HG03108 (cell line): ENCODE measurements around the gene HTATIP2.
A peak's percentile ranks its signal among the peaks of the same experiment; 100 is the strongest.
"Not testable (repeated sequence)": the region's sequence is repeated elsewhere in the genome, so short reads cannot be mapped to it uniquely, and the experiment has no call there.

Experiments used
- ATAC-seq: cut with Tn5 transposase; IDR thresholded peaks from one replicate; pipeline ENCODE4 v1.9.1; 2021; ENCODE audit warnings: moderate library complexity; ENCODE audit not compliant: unreplicated experiment

HTATIP2 gene

DNA sequence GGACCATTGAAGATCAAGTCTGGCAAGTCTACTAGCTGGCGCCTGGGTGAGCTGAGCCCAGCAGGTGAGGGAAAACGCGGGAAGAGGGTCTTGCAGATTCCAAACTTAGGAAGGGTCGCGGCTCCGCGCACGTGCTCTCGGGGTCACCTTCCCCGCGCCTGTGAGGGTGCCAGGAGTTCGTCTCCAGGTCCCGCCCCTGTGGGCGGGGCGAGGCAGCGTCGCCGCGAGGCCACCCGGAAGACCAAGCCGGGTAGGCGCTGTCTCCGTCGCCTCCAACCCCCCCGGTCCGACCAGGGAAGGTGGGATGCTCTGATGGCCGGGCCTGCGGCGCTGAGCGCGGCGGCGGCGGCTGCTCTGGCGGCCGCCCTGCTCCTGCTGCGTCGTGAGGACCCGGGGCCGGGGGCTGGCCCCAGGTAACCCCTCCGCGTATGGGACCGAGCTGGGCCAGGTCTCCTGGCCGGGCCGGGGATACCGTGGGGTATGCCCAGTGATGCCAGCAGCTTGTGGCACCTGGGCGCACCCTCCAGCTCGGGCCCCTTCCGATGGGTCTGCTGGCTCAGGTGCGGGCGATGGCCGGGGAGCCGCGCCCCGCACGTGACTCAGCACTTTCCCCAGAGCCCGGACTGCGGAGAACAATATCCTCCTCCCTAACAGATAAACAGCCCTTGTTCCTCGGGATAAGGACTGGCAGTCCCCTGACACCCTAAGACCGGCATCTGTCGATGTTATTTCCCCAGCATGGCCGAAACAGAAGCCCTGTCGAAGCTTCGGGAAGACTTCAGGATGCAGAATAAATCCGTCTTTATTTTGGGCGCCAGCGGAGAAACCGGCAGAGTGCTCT lies at the start of gene HTATIP2:
Gene HTATIP2, plus strand, starts transcription at position 215 of the 841 bp plus-strand sequence. Its CDS starts 524 bp downstream, at position 739.
- ATAC-seq: peak; percentile 92

DNA sequence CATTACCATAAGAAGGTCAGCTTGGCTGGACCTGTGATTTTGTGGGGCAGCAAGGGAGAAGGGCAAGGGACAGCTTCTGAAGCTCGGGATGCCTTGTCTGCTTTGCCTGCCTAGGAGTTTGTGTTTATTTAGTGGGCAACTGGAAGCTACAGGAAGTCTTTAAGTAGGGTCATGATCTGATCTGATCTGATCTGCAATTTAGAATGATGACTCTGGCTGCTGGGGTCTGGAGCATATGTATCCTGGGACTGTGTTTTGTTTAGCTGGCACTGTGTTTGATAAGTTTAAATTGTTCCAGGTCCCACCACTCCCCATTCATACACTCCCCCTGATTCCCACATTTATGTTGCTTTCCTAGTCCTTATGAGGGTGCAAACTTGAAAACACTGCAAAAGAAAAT lies 47.7 kb upstream of the HTATIP2 start:
- no peak for ATAC-seq

DNA sequence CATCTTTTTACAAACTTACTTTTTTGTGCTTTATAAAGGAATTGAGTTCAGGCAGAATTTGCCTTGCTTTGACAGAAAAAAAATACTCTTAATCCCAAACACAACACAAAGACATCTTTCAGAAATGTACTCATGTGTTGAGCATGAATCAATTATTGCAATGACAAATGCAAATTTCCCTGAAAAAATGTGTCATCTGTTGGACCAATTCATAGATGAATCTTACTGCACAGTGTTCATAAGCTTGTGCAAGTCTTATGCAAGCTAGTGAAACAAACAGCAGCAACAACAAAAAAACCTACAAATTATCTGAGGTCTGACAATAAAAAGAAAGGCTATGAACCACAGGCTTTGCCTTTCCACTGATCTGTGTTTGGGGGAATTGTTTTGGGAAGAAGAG lies 42.3 kb upstream of the HTATIP2 start:
- ATAC-seq: no peak

DNA sequence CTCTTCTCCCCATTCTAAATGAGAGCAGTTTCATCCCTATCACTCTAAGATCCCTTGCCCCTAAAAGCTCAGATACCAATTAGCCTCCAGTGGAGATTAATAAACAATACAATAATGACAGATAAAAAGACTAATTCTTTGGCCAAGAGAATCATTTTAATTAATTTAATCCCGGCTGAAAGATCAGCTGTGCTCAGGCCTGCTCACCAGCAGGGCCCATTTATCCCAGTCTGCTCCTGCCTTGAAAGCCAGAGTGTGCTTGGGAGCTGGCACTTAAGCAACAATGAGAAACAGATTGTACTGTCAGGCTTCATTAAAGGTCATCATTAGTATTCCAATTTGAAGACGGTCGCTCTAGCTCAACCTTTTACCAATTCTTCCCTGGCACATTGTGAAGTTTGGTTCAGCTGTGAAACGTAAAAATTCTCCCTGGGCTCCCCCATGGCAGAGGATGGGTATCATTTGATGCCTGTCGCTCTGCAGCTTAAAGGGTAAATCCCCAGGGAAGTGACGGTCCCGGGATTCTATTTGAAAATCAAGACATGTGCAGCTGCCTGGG lies 36.1 kb upstream of the HTATIP2 start:
- no peak for ATAC-seq

DNA sequence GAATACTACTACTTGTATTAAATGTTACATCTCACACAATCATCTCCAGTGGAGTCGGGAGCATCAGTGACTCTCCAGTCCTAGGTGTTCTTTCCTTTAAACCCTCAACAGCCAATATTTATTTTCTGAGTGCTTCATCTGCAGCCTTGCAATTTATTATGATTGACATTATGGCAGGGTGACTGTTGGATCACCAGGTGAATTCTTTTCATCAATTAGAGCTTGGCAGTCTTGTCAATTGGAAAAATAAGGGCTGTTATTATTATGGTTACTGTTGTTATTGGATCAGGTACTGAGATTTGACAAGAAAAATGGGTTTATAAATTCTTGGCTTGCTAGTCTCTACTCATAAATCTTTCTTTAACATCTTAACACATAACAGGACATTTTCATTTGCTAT lies 27.5 kb upstream of the HTATIP2 start:
- no peak for ATAC-seq

DNA sequence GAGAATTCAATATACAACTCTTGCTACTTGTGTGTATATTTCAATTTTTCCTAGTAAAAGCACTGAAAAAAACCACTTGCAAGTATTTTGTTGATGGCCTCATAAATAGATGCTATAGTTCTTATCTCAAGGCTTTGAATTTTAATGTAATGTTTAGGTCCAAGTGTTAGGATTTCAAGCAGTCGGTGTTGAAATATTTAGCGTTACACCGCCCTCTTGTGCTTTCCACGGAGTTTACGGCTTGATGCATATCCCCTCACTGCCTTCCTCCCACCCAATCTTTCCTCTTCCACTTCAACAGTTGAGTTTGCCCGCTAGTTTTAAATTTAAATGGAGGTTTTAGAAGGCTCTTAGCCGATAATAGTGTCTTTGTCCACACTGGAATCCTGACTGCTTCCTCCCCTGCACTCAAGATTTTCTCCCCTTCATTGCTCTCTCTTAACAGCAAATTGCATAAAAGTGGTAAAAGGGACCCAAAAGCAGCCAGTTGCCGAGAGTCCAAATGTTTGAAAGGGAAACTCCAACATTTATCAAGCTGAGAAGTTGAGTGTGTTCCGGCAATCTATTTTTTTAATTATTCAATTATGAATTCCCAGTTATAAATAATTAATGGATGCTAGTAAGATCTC lies 25.9 kb upstream of the HTATIP2 start:
- ATAC-seq: no peak

DNA sequence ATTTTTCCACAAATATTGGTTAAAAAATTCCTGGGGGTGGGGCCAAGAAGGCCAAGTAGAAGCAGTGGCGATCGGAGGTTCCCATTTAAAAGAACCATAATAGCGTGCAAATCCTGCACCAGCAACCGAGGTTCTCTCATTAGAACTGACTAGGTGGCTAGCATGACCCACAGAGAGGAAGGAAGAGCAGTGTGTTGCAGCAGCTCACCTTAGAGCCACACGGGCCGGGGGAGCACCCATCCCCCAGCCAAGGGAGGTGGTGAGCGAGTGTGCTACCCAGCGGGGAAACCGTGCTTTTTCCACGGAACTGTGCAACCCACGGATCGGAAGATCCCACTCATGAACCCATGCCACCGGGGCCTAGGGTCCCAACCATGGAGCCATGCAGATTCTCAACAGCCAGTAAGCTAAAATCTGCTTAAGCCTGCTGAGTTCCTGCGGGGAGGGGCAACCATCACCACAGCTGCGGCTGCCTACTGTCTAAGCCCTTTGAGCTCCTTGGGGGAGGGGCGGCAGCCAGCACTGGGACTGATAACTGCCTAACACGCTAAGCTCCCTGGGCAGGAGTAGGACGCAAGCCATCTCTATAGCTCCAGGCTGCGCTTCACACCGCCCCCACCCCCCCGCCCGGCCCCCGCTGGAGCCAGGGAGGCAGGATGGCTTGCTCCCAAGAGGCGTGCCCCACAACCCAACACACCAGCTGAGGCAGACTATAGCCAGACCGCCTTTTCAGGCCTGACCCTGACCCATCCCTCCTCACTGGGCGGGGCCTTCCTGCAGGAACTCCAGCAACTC lies 21.0 kb upstream of the HTATIP2 start:
- no peak for ATAC-seq

DNA sequence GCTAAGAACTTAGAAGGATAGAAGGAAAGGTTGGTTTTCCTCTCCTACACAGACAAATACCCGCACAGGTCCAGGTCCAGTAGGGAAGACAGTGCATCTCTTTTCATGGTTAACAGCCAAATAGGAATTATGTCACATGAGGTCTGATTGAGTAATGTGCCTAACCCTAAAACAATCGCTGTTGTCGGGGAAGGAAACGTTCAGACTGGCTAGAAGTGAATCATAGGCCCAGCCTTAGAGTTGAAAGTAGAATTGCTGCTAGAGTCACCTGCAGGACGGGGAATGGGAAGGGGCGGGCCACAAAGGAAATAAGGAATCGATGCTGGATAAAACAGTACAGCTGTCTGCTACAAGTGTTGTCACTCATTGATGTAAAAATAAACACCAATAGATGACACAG lies 12.4 kb upstream of the HTATIP2 start:
- no peak for ATAC-seq

DNA sequence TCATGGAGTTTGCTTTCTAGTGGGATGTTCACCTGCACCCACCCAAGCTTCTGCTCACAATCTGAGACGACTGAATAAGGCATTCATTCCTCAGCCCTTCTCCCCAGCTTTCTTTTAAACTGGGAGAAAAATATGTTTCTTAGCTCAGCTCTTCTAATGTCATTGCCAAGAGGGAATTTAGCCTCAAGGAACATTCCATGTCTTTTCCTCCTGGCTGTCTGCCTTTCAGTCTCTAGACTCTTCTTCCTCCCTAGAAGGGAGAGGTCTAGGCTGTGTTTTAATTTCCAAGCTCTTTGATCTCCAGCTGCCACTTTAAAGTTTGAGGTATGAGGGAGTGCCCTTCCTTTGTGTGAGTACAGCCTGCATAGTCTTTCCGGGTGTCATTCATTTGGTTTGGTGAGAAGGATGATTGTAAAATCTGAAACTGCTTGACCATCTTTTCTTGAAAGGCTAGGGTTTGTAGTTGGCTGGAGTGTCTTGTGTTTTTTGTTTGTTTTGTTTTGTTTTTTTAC lies 11.7 kb upstream of the HTATIP2 start:
- no peak for ATAC-seq

DNA sequence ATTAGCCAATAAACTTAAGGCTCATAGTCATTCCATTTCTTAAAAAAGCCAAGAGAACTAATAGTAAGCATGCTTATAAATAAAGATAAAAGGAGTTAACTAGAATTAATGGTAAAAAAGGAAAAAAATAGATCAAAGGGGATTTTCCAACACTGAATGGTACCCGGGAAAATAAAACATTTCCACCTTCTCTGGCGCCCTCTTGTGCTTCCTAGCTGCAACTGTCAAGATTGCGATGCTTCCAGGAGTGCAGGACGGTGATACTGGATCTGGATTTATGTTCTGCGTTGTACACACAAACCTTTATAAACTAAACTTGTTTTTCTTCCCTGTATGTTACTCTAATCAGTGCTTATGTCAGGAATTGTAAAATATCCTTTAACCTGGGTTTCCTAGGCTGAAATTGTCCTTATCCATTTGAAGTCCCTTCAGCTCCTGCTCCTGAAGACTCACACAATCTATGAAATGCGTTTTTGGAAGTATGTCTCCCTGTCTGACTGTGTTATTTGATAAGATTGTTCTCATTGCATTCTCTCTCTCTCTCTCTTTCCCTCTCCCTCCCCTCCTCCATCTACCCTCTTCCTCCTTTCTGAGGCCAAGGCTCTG lies 9.6 kb upstream of the HTATIP2 start:
- ATAC-seq: no peak

DNA sequence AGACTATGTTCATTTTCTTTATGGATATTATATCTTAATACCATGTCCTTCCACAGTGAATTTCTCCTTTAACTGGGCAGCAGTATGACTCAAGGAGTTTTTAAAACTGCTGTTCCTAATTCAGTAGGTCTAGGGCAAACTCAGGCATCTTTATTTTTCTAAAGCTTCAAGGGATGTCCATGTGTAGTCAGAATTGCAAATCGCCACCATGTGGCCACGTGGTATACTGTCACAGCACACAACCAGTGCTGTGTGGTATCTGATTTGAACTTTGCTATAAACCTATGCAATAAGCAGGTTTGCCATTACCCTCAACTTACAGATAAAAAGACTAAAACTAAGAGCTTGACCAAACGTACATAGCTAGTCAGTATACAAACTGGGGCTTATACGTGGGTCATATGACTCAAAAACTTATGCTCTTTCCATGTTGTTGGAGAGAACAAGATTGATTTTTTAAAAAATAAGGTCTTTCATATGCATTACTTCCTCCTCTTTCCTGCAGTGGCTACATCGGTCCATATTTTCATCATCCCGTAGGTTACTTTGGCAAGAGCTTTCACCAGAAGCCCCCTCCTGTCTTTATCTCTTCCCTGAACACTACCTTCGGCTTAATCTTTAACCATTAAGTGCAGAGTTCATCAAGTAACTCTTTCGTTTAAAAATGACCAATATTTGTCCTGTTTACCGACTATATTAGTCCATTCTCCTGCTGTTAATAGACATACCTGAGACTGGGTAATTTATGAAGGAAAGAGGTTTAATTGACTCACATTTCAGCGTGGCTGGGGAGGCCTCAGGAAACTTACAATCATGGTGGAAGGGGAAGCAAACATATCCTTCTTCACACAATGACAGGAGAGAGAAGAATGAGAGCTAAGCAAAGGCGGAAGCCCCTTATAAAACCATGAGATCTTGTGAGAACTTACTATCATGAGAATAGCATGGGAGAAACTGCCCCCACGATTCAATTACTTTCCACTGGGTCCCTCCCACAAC lies 8.0 kb upstream of the HTATIP2 start:
- ATAC-seq: no peak

DNA sequence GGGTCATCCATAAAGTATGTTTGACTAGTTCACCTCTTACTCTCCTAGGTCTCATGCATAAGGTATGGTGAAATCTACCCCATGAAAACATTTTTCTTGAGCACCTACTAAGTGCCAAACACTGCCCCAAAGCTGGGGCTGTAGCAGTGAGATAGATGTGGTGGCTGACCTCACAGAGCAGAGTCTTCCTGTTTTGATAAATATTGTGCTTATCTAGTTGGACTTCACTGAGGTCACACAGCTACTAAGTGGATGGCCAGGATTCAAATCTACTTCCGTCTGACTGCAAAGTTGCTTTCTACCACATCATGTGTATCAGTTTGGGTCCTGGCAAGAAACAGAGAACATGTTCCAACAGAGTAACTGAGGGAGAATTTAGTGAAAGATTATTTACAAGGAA lies 6.4 kb upstream of the HTATIP2 start:
- no peak for ATAC-seq

DNA sequence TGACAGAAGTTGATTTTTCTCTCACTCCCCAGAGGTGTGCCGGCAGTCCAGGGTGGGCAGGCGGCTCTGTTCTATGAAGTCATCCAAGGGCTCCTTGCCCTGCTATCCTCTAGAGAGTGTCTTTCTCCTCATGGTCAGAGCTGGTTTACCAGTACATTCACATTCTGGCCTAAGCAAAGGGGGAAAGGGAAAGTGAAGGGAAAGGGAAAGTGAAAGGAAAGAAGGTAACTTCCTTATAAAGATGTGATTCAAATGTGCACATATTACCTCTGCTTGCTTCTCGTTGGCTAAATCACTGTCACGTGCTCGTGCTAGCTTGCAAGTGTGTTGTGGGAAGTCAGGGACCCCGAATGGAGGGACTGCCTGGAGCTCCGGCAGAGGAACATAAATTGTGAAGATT lies 2.9 kb upstream of the HTATIP2 start:
- peak; percentile 35 for ATAC-seq

DNA sequence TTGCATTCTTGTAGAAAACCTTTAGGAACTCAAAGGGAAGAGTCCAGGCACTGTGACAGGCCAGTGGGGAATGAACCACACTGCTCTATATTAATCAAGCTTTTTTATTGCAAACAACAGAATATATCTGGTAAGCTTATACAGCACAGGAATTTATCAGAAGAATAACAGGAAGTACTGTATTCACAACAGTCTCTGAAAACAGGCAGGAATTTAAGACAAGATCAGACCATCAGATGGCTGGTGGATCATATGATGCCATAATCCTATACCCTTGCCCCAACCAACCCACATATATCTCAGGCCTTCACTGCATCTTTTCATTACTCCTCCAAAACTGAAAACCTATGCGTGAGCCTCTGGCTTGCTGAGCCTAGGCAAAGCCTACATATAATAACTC lies 1.0 kb upstream of the HTATIP2 start:
- no peak for ATAC-seq

DNA sequence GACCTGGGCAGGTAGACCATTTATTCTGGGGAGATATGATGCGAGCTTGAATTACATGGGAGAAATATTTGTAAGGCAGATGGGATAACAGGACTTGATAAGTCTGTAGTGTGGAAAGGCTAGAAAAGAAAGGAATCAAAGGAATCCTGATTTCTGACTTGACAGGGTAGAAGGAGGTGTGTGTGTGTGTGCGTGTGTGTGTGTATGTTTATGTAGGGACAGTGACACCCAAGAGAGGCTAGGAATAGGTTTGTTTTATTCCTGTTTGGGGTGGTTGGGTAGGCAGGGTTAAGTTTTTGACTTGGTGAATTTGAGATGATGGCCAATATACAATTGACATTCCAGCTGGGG lies 390 bp upstream of the HTATIP2 start:
- ATAC-seq: no peak

DNA sequence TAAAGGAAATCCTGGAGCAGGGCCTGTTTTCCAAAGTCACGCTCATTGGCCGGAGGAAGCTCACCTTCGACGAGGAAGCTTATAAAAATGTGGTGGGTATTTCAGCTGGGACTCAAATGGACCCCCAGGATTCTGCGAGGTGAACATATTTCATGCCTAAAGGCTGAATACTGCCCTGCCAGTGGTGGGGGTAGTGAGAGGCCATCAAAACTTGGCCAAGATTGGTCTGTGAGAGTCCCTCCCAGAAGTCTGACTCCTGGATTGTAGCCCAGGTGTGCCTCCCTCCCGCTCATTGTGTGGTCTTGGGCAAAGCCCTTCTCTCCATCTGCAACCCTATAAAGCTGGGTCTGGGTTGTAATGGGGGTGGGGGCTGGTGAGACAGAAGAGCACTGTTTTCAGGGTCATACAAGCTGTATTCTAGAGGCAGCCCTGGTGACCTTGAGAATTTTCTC lies 853 bp downstream of the HTATIP2 start:
- ATAC-seq: no peak

DNA sequence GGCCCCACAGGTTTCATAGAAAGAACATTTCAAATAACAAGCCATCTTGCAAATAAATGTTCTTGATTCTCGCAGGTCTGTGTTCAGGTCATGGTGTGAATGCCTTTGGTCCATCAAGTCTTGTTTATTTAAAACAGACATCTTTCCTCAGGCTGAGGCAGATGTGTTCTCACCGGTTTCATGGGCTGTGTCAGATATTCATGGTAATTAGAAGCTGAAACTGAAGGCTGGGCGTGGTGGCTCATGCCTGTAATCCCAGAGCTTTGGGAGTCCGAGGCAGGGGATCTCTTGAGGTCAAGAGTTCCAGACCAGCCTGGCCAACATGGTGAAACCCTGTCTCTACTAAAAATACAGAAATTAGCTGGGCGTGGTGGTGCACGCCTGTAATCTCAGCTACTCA lies 2.0 kb downstream of the HTATIP2 start:
- ATAC-seq: not testable (repeated sequence)

DNA sequence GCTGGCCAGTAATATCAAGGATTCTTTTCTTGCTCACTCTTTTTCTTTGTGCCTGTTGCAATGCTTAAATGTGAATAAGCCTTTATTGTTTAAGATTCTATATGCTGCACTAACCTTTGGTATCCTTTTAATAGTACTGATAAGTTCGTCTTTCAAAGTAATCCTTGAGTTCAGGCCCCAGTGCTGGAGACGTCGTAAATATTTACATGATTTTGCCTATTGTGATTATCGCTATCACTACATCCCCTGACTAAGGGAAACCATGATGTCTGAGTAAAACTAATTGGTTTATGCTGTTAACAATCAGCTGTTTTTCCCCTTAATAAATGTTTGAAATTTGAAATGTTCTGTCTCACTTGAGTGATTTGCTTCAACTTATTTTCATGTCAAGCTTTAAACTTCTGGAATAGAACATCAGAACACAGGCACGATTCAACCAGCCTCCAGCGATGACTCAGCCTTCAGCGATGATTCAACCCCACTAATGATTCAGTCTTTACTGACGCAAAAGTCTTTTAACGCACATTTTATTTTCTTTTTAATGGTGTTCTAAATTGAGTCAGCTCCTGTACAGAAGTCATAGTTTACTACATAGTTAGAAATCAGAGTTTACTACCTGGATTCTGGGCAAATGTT lies 3.9 kb downstream of the HTATIP2 start:
- ATAC-seq: no peak

DNA sequence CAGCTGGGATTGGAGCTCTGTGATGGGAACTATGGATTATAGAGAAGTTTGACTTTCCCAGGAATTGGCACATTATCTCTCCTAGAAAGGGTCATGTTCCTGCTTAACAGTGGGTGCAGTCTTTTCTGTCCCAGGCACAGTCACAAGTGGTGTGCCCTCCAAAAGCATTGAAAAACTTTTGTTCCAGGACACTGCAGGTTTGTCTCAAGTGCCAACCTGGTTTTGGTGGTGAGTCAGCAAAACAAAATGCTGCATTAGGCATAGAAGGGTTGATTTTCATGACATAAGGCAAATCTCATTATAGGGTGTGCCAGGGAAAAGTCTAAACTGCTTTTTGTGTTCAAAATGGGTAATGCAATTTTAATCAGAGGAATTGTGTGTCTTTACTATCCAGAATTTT lies 4.9 kb downstream of the HTATIP2 start:
- no peak for ATAC-seq
